ENCODE data around the gene ST6GALNAC5.
A peak's percentile ranks its signal among the peaks of the same experiment; 100 is the strongest.
"Not testable (repeated sequence)": the region's sequence is repeated elsewhere in the genome, so short reads cannot be mapped to it uniquely, and the experiment has no call there.

Gene ST6GALNAC5

DNA sequence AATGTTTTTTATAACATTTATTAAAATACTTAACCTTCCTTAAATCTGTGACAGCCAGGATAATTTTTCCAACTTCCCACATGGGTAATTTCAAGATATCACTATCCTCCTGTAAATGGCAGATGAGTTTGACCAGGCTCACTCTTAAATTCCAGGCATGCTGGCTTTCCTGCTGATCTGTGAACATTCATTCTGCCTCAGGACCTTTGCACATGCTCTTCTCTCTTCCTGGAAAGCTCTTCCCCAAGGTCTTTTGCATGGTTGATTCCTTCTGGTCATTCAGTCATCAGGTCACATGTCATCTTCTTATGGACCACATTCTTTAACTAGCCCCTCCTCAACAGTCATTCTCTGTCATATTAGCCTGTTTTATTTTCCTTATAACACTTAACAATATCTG, 5.7 kb downstream of the ST6GALNAC5 start:
- TF ChIP-seq, protein P1, sequence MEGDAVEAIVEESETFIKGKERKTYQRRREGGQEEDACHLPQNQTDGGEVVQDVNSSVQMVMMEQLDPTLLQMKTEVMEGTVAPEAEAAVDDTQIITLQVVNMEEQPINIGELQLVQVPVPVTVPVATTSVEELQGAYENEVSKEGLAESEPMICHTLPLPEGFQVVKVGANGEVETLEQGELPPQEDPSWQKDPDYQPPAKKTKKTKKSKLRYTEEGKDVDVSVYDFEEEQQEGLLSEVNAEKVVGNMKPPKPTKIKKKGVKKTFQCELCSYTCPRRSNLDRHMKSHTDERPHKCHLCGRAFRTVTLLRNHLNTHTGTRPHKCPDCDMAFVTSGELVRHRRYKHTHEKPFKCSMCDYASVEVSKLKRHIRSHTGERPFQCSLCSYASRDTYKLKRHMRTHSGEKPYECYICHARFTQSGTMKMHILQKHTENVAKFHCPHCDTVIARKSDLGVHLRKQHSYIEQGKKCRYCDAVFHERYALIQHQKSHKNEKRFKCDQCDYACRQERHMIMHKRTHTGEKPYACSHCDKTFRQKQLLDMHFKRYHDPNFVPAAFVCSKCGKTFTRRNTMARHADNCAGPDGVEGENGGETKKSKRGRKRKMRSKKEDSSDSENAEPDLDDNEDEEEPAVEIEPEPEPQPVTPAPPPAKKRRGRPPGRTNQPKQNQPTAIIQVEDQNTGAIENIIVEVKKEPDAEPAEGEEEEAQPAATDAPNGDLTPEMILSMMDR (conservative IDR thresholded peaks at IDR 0.05; ENCODE audit: low read depth, low read length) = no peak
- H3K4me3 ChIP-seq (ENCODE audit: low read depth, low read length) = no peak overlapping the region
- no peak for DNase-seq (ENCODE audit: low read depth)

DNA sequence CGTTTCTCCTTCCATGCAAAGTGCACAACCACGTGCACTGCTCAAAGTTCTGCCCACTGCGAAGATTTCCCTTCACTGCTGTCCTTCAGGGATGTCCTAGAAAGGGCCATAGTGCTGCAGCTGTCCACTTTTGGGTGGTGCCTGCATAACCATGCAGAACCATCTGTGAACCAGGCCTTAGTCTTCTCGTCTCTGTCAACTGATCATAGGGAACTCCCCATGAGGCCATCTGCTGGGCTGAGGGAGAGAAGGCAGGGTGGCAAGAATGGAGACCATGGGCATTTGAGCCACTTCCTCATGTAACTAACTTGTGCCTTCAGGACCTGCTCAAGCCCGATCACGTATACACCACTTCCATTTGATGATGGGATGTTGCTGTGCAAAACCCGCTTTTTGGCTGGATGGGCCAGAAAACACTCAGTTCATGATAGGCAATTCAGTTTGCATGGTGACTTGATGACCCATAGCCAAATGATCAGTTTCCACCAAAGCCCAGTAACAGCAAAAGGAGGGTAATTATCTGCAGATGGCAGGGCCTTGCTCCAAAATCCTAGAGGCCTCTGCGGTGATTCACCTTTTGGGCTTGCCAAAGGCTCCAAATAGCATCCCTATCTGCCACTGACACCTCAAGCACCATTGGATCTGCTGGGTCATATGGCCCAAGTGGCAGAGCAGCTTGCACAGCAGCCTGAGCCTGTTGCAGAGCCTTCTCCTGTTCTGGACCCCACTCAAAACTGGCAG, 9.5 kb downstream of the ST6GALNAC5 start:
- TF ChIP-seq, protein P1 (conservative IDR thresholded peaks at IDR 0.05; ENCODE audit: low read depth, low read length) = no peak
- H3K4me3 ChIP-seq (ENCODE audit: low read depth, low read length) = no peak overlapping the region
- DNase-seq (ENCODE audit: low read depth) = no peak

DNA sequence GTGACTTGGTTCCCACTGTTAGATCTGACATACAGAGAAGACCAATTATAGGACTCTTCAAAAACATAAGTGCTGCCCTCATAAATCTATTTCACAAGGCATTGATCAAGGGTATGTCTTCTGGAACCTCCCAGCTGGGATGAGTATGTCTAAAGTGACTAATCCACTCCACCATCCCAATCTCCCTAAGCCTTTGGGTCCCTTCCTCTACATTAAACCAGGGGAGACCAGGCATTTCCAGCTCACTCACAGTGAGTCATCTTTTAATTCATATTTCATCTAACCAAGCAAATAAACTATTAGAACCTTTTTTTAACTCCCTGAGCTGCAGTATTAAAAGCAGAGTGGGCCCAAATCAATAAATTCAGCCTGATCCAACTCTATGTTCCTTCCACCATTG, 11.7 kb downstream of the ST6GALNAC5 start:
- not testable (repeated sequence) for H3K4me3 ChIP-seq (ENCODE audit: low read depth, low read length); DNase-seq (ENCODE audit: low read depth)

DNA sequence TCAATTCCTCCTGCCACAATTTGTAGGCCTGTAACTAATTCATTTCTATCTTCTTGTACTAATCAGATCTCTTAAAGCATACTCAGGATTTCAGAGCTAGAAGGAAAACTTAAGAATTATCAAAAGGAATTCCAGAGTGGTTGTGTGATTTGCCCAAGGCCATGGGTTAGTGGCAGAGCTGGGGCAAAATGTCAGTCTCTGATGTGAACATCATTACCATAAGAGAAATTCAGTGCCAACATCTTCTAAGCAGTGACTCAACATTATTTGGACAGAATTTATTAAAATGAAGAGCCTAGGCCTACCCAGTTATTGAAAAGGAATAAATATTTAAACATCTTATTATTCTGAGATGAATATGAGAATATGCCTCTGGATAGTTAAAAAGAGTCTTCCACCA, 14.5 kb downstream of the ST6GALNAC5 start:
- no peak overlapping the region for H3K4me3 ChIP-seq (ENCODE audit: low read depth, low read length)
- DNase-seq (ENCODE audit: low read depth) = no peak
- TF ChIP-seq, protein P1 (conservative IDR thresholded peaks at IDR 0.05; ENCODE audit: low read depth, low read length) = no peak

DNA sequence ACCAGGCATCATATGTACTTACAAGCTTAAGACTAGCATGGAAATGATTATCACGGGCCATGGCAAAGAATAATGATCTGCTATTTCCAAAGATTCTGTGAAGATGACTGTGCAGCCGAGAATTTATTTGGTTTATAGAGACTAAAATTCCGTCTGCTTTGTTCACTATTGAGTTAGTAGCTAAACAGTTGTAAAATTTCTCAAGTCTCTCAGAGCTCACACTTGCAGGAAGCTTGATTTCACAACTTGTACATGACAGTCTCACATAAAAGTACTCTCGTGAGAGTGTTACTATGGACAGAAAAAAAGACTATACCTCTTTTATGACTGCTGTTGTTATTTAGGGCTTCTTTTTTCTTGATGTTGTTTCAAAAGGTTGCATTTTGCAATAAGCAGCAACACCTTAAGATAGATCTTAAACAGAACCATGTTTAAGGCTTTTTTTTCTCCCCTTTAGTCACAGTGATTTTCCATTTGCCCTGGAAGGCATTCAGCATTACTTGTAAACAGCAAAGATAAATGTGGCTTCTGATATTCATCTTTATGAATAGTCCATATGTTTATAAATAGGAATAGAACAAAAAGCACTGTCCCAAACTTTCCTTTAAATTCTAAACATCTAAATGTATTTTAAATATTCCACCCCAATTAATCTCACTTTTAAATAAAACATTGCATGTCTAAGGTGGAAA, 24.8 kb downstream of the ST6GALNAC5 start:
- H3K4me3 ChIP-seq (ENCODE audit: low read depth, low read length) = no peak overlapping the region
- peak; percentile 8 for DNase-seq (ENCODE audit: low read depth)
- TF ChIP-seq, protein P1 (conservative IDR thresholded peaks at IDR 0.05; ENCODE audit: low read depth, low read length) = no peak

DNA sequence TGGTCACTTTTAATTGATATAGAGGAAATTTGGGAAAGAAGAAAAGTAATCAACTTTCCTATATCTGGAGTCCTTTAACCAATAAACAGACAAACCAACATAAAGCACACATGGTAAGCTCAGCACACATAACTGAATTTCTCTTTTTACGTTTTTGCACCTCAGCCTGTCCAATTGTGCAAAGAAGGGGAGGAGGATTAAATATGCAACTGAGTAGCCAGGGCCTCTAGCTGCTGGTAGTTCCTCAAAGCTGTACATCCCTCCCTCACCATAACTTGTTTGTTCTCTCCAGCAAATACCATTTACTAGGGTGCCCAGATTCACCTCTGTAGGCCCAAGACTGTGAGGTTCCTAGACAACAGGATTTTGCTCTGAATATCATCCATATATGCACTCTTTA, 25.4 kb downstream of the ST6GALNAC5 start:
- H3K4me3 ChIP-seq (ENCODE audit: low read depth, low read length) = no peak overlapping the region
- TF ChIP-seq, protein P1 (conservative IDR thresholded peaks at IDR 0.05; ENCODE audit: low read depth, low read length) = no peak
- DNase-seq (ENCODE audit: low read depth) = no peak

DNA sequence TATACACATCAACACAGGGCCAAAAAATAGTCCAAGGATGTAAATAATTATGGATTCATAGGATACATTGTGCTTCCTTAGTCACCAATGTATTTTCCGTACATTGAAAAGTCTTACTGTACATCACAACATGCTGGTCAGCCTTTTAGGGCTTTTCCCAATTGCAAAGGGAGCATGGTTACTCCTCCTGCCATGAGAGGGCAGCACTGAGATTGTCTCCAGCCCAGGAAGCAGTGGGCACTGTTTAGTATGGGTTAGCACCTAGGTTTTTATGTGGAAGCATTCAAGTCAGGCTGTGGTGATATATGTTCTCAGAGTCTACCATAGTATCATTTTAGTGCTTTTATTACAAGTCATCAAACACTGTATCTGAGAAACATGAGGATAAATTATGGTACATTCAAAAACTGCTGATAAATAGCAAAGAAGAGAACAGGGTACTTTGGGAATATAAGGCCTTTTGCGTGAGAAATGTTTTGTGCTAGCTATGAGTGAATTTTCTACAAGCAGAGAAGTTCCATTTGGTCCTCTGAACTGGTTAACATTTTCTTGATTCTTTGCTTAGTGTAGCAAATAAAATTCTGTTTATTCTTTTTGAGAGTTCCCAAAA, 34.0 kb downstream of the ST6GALNAC5 start:
- peak; percentile 84 for DNase-seq (ENCODE audit: low read depth)
- H3K4me3 ChIP-seq (ENCODE audit: low read depth, low read length) = no peak overlapping the region
- TF ChIP-seq, protein P1 (conservative IDR thresholded peaks at IDR 0.05; ENCODE audit: low read depth, low read length) = peak; percentile 98
